Measurements from ENCODE around the gene PLAAT3. TPM values are rescaled to one million over a fixed set of nuclear protein-coding genes. Genes with fewer than 3 reads are reported as not detected.
"Not testable (repeated sequence)": the region's sequence is repeated elsewhere in the genome, so short reads cannot be mapped to it uniquely, and the experiment has no call there.

PLAAT3 gene
- total and polyA plus RNA-seq, 9 donors, result 20.5 to 45.5 (median 35.1) TPM

DNA sequence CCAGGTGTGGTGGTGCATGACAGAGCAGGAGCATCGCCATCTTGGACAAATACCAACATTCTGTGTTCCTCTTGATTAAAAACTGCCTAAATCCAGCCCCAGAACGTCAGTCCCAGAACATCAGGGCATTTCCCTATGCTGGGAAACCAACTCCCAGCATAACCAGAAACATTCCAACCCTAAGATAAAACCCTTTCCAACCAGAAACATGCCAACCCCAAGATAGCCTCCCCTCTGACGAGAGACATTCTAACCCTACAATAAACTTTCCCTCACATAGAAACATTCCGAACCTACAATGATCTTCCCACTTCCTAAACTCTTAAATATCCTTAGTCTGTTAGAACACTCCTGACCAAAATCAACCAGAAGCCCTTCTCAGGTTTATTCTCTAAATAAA lies 66.1 kb downstream of the PLAAT3 start:
- 73% methylated on average over 4 of the region's 4 CpGs for WGBS (ENCODE audit: insufficient coverage)
- no peak for DNase-seq
- H3K27ac ChIP-seq (ENCODE audit: low read length), result no peak overlapping the region

DNA sequence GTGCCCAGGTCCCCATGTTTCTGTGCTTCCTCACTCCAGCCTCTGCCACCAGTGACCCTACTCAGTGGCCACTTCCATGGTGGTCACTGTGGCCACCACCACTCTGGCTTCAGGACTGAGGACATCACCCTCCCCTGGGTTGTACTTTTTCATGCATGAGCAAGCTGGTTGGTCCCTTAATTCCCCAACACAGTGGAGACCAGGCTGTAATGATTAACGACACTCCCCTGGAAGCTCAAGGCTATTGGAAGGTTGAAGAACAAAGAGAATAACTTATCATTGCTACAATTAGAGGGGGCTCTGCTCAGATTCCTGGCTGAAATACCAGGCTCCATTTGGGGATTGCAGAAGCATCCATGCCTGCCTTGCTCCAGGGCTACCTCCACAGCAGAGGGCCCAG lies 67.2 kb downstream of the PLAAT3 start:
- Histone ChIP-seq H3K4me1 (ENCODE audit: control insufficient read depth, insufficient read depth, low read length) (peaks cover 5% of the 10 kb centered on the region), H3K9me3 (replicated peaks; ENCODE audit: control insufficient read depth, low read depth, low read length) (no peaks in the 10 kb centered on the region), H3K4me3 (ENCODE audit: low read length) (no peak overlapping the region), H3K27me3 (ENCODE audit: control insufficient read depth, insufficient read depth, low read length) (no peaks in the 10 kb centered on the region), H3K36me3 (ENCODE audit: control insufficient read depth, insufficient read depth, low read length) (peaks cover 5% of the 10 kb centered on the region), H3K27ac (ENCODE audit: low read length) (no peak overlapping the region)
- no peak for DNase-seq
- no CpG with 5 or more reads among the region's 1 CpG for whole genome bisulfite sequencing (ENCODE audit: insufficient coverage)

More for the DNA sequence above, 66.1 kb downstream of the PLAAT3 start:
- no peaks in the 10 kb centered on the region for H3K9me3 ChIP-seq (replicated peaks; ENCODE audit: control insufficient read depth, low read depth, low read length)
- H3K4me3 ChIP-seq (ENCODE audit: low read length), result no peak overlapping the region
- no peaks in the 10 kb centered on the region for H3K27me3 ChIP-seq (ENCODE audit: control insufficient read depth, insufficient read depth, low read length)
- peaks cover 5% of the 10 kb centered on the region for H3K4me1 ChIP-seq (ENCODE audit: control insufficient read depth, insufficient read depth, low read length)
- H3K36me3 ChIP-seq (ENCODE audit: control insufficient read depth, insufficient read depth, low read length), result peaks cover 5% of the 10 kb centered on the region

DNA sequence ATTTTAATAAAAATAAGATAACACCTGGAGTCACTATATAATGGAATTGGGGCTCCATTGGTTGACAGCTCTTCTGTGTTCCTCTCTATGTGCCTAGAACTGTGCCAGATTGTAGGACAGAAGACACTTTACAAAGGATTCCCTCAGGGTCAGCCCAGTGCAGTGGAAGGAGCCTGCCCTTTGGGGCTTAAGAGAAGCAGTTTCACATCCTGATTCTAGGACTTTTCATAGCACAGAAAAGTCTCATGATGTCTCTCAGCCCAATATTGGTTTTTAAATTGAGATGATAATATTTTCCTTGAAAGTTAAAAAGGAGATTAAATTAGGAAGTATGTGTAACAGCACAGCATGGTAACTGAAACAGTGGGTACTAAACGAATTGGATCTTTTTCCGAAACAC lies 70.5 kb downstream of the PLAAT3 start:
- no peak overlapping the region for H3K4me3 ChIP-seq (ENCODE audit: low read length)
- no peak overlapping the region for H3K27ac ChIP-seq (ENCODE audit: low read length)
- H3K36me3 ChIP-seq (ENCODE audit: control insufficient read depth, insufficient read depth, low read length), result peaks cover 5% of the 10 kb centered on the region
- H3K4me1 ChIP-seq (ENCODE audit: control insufficient read depth, insufficient read depth, low read length), result no peaks in the 10 kb centered on the region
- no peaks in the 10 kb centered on the region for H3K9me3 ChIP-seq (replicated peaks; ENCODE audit: control insufficient read depth, low read depth, low read length)
- no peaks in the 10 kb centered on the region for H3K27me3 ChIP-seq (ENCODE audit: control insufficient read depth, insufficient read depth, low read length)
- no CpG with 5 or more reads among the region's 2 CpGs for WGBS (ENCODE audit: insufficient coverage)
- no peak for DNase-seq

GRCh38 chr11:63542506-63542905 lies 71.7 kb downstream of the PLAAT3 start:
- not testable (repeated sequence) for H3K4me1 ChIP-seq (ENCODE audit: control insufficient read depth, insufficient read depth, low read length); H3K27me3 ChIP-seq (ENCODE audit: control insufficient read depth, insufficient read depth, low read length); H3K4me3 ChIP-seq (ENCODE audit: low read length); H3K36me3 ChIP-seq (ENCODE audit: control insufficient read depth, insufficient read depth, low read length); H3K27ac ChIP-seq (ENCODE audit: low read length); H3K9me3 ChIP-seq (replicated peaks; ENCODE audit: control insufficient read depth, low read depth, low read length); DNase-seq
- no CpG with 5 or more reads among the region's 2 CpGs for WGBS (ENCODE audit: insufficient coverage)

DNA sequence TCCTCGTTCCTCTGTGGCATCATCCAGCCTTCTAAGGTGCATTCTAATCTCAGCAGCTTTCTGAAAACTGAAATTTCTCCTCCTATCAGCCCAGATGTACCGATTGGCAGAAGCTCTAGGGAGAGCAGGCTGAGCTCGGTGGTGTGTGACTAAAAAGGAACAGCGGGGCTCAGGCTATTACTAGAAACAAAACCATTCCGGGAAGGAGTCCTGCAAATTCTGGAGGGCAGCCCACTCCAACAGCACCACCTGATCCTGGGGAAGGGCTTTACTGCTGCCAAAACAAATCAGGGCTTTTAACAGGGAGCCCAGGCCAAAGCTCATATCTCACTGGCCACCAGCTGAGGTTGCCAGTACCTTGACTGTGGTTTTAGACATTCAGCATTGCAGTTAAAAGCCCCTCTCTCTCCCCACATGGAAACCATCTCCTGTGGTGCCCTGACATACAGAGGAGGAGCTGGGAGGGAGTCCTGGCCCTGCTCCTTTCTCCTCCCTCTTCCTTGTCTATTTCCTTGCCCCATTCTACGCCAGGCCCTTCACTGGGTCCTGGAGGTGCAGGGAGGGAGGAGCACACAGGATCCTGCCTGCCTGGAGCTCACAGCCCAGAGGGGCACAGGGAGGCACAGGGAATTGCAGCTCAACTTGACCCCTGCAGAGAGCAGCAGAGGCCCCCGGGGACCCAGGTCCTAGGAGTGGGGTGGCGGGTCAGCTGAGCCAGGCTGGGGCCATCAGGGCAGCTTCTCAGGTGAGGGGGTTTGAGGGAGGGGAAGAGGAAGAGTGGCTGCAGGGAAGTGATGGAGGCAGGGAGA lies 76.7 kb downstream of the PLAAT3 start:
- DNase-seq, result peak; percentile 80
- H3K4me1 ChIP-seq (ENCODE audit: control insufficient read depth, insufficient read depth, low read length), result peaks cover 23% of the 10 kb centered on the region
- H3K27ac ChIP-seq (ENCODE audit: low read length), result peak overlapping the region; percentile 91
- peak overlapping the region; percentile 41 for H3K4me3 ChIP-seq (ENCODE audit: low read length)
- H3K27me3 ChIP-seq (ENCODE audit: control insufficient read depth, insufficient read depth, low read length), result no peaks in the 10 kb centered on the region
- no peaks in the 10 kb centered on the region for H3K36me3 ChIP-seq (ENCODE audit: control insufficient read depth, insufficient read depth, low read length)
- WGBS (ENCODE audit: insufficient coverage), result 46% methylated on average over 4 of the region's 8 CpGs
- H3K9me3 ChIP-seq (replicated peaks; ENCODE audit: control insufficient read depth, low read depth, low read length), result no peaks in the 10 kb centered on the region

DNA sequence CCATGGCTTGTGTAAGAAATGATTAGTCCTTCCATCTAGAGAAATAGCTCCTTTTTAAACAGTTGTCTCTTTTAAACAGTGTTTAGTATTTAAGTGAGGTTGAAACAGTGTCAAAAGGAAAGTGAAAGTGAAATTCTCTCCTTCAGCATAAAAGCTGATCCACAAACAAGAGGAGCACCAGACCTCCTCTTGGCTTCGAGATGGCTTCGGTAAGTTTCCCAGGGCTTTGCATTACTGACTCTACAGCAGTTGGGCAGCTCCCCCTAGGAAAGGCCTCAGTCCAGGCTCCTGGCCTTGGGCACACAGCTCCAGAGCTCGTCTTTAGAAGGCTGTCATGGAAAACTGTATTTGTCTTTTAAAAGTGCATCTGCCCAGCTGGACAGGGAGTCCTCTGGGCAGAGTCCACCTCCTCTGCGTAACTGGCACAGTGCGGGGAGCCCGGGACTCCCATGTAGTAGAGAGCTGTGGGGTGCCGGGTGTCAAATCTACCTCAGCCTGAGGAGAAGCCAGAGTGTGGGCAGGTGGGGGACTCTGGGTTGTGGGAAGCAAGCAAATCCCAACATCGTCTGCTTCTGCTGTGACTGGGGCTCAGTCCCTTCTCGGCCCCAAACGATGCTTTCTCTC lies 77.5 kb downstream of the PLAAT3 start, which contains the start of gene PLAAT4:
Gene PLAAT4, plus strand, starts transcription at position 140 of the 624 bp plus-strand sequence. Its CDS starts 61 bp downstream, at position 201.
- 56% methylated on average over 5 of the region's 10 CpGs for whole genome bisulfite sequencing (ENCODE audit: insufficient coverage)
- H3K27ac ChIP-seq (ENCODE audit: low read length), result peak within 1 kb of the TSS; percentile 91
- H3K36me3 ChIP-seq (ENCODE audit: control insufficient read depth, insufficient read depth, low read length), result no peaks in the 10 kb centered on the region
- H3K9me3 ChIP-seq (replicated peaks; ENCODE audit: control insufficient read depth, low read depth, low read length), result no peaks in the 10 kb centered on the region
- H3K27me3 ChIP-seq (ENCODE audit: control insufficient read depth, insufficient read depth, low read length), result no peaks in the 10 kb centered on the region
- peak; percentile 89 for DNase-seq
- peaks cover 23% of the 10 kb centered on the region for H3K4me1 ChIP-seq (ENCODE audit: control insufficient read depth, insufficient read depth, low read length)
- peak within 1 kb of the TSS; percentile 41 for H3K4me3 ChIP-seq (ENCODE audit: low read length)

DNA sequence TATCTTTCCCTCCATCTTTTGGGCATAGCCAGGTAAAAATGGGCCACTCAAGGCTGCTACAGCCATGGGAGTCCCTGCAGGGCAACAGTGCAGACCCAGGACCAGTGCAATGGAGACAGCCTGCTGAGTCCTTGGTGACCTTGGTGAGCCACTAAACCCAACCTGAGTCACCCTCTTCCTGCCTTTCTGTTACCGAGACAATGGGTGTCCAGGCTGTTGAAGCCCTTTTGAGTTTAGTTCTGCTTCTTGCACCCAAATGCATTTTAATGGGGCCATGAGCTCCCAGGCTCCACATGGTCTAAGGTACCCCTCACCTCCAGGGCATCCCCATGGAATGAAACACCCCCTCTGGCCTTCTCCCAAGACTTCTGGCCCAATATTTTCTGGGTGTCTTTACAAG lies 78.5 kb downstream of the PLAAT3 start:
- 92% methylated on average over 1 of the region's 1 CpG for WGBS (ENCODE audit: insufficient coverage)
- DNase-seq, result no peak
- no peaks in the 10 kb centered on the region for H3K36me3 ChIP-seq (ENCODE audit: control insufficient read depth, insufficient read depth, low read length)
- H3K27me3 ChIP-seq (ENCODE audit: control insufficient read depth, insufficient read depth, low read length), result no peaks in the 10 kb centered on the region
- no peak overlapping the region for H3K4me3 ChIP-seq (ENCODE audit: low read length)
- peaks cover 23% of the 10 kb centered on the region for H3K4me1 ChIP-seq (ENCODE audit: control insufficient read depth, insufficient read depth, low read length)
- no peaks in the 10 kb centered on the region for H3K9me3 ChIP-seq (replicated peaks; ENCODE audit: control insufficient read depth, low read depth, low read length)
- no peak overlapping the region for H3K27ac ChIP-seq (ENCODE audit: low read length)

- Histone ChIP-seq H3K4me3 (ENCODE audit: low read length) (no peak overlapping the region), H3K9me3 (replicated peaks; ENCODE audit: control insufficient read depth, low read depth, low read length) (no peaks in the 10 kb centered on the region), H3K27ac (ENCODE audit: low read length) (no peak overlapping the region), H3K4me1 (ENCODE audit: control insufficient read depth, insufficient read depth, low read length) (peaks cover 23% of the 10 kb centered on the region), H3K36me3 (ENCODE audit: control insufficient read depth, insufficient read depth, low read length) (no peaks in the 10 kb centered on the region), H3K27me3 (ENCODE audit: control insufficient read depth, insufficient read depth, low read length) (no peaks in the 10 kb centered on the region)
- no peak for DNase-seq
- 59% methylated on average over 3 of the region's 5 CpGs for WGBS (ENCODE audit: insufficient coverage)
These were observed 79.3 kb downstream of the PLAAT3 start for GRCh38 chr11:63534895-63535461.

- no peak for DNase-seq
- Histone ChIP-seq H3K36me3 (ENCODE audit: control insufficient read depth, insufficient read depth, low read length) (no peaks in the 10 kb centered on the region), H3K27ac (ENCODE audit: low read length) (no peak overlapping the region), H3K4me1 (ENCODE audit: control insufficient read depth, insufficient read depth, low read length) (peaks cover 23% of the 10 kb centered on the region), H3K9me3 (replicated peaks; ENCODE audit: control insufficient read depth, low read depth, low read length) (no peaks in the 10 kb centered on the region), H3K4me3 (ENCODE audit: low read length) (no peak overlapping the region), H3K27me3 (ENCODE audit: control insufficient read depth, insufficient read depth, low read length) (no peaks in the 10 kb centered on the region)
- 88% methylated on average over 3 of the region's 3 CpGs for WGBS (ENCODE audit: insufficient coverage)
These were observed 80.2 kb downstream of the PLAAT3 start for GRCh38 chr11:63534076-63534475.

GRCh38 chr11:63532799-63533475 lies 81.3 kb downstream of the PLAAT3 start:
- H3K36me3 ChIP-seq (ENCODE audit: control insufficient read depth, insufficient read depth, low read length), result no peaks in the 10 kb centered on the region
- H3K9me3 ChIP-seq (replicated peaks; ENCODE audit: control insufficient read depth, low read depth, low read length), result no peaks in the 10 kb centered on the region
- no peak overlapping the region for H3K4me3 ChIP-seq (ENCODE audit: low read length)
- H3K27ac ChIP-seq (ENCODE audit: low read length), result no peak overlapping the region
- no peaks in the 10 kb centered on the region for H3K27me3 ChIP-seq (ENCODE audit: control insufficient read depth, insufficient read depth, low read length)
- no peak for DNase-seq
- WGBS (ENCODE audit: insufficient coverage), result 46% methylated on average over 3 of the region's 4 CpGs
- H3K4me1 ChIP-seq (ENCODE audit: control insufficient read depth, insufficient read depth, low read length), result peaks cover 19% of the 10 kb centered on the region
